ENCODE measurements around the gene FMN2.

Gene FMN2

DNA sequence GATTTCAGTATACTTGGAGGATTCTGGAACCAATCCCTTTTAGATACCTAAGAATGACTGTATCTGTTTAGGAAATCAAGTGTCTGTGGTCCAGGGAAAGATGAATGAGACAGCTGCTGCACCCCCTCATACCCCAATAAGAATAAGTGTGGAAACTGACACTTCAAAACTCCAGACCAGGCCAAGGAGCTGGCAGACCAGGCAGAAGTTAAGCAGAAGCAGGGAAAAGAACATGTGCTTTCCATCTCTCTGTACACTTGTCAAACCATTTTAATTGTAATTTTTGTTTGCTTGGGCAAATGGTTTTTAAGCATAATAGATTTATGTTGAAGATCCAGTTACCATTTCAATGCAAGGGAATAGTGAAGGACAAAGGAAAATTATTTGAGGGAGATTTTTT, 420.1 kb downstream of the FMN2 start:
- H3K27ac Mint-ChIP-seq = no peak overlapping the region

DNA sequence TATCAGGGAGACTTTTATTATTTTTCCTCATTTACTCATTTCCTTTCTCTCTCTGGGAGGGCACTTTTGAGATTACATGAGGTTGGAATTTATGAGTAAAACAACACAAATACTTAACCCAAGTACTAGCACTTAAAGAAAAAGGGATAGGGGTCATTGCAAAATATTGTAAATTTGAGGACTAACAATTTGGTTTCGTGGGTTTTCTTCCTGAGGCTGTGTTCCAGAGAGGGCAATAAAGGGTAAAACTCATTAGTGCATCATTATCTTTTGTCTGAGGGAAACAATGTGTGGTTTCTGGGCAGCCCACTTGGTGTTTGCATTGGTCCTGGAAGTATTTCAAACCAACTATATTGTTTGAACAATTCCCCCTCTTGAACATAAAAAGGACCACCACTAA, 423.8 kb downstream of the FMN2 start:
- Mint-ChIP-seq H3K4me3 (no peak overlapping the region), H3K4me1 (ENCODE audit: low read depth in 2 of 2) (no peaks in the 10 kb centered on the region), H3K27me3 (no peaks in the 10 kb centered on the region), H3K27ac (no peak overlapping the region), H3K9me3 (peaks cover 0 to 4% of the 10 kb centered on the region in 2 donors), H3K36me3 (ENCODE audit: insufficient read depth) (no peaks in the 10 kb centered on the region)
- ATAC-seq (replicated peaks) (no peak), DNase-seq (no peak)

More for the DNA sequence above, 420.1 kb downstream of the FMN2 start:
- ATAC-seq (replicated peaks) (no peak), DNase-seq (no peak)
- no peak overlapping the region for H3K4me3 Mint-ChIP-seq
- no peaks in the 10 kb centered on the region for H3K4me1 Mint-ChIP-seq (ENCODE audit: low read depth in 2 of 2)
- H3K9me3 Mint-ChIP-seq = peaks cover 0 to 11% of the 10 kb centered on the region in 2 donors
- H3K36me3 Mint-ChIP-seq (ENCODE audit: insufficient read depth) = no peaks in the 10 kb centered on the region
- H3K27me3 Mint-ChIP-seq = no peaks in the 10 kb centered on the region

DNA sequence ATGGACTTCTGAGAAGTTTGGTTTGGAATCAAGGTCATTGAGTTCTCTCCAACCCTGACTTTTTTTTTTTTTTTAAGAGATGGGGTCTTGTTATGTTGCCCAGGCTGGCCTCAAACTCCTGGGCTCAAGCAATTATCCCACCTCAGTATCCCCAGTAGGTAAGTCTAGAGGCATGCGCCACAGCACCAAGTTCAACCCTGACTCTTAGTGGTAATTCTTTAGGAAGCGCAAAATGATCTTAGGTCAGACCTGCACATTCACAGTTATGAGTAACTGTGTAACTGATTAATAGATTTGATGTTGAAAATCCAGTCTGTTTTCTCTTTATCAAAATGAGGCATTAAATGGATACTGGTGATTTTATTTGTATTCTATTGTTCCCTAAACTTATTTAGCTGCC, 424.4 kb downstream of the FMN2 start:
- H3K9me3 Mint-ChIP-seq = peaks cover 0 to 4% of the 10 kb centered on the region in 2 donors
- ATAC-seq (replicated peaks) (no peak), DNase-seq (no peak)
- H3K27ac Mint-ChIP-seq = no peak overlapping the region
- no peaks in the 10 kb centered on the region for H3K4me1 Mint-ChIP-seq (ENCODE audit: low read depth in 2 of 2)
- H3K4me3 Mint-ChIP-seq = no peak overlapping the region
- no peaks in the 10 kb centered on the region for H3K27me3 Mint-ChIP-seq
- H3K36me3 Mint-ChIP-seq (ENCODE audit: insufficient read depth) = no peaks in the 10 kb centered on the region

DNA sequence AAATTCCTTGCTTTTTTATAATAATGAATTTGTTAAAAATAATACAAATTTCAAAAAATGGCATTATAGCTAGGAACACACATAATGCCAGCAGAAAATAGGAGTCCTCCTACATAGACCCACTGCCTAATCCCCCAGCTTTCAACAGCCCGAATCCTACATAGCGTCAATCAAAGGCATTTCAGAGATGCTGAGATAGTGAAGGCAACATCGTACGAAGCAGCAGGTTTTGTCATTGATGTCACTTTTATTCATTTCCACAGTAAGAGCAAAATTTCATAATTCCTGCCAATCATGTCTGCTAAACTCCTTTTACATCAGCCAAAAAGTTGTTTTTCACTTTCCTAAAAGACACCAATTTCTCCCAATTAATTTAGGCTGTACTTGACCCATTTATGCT, 426.2 kb downstream of the FMN2 start:
- no peak for ATAC-seq (replicated peaks)
- Mint-ChIP-seq H3K27me3 (no peaks in the 10 kb centered on the region), H3K4me3 (no peak overlapping the region), H3K9me3 (peaks cover 0 to 4% of the 10 kb centered on the region in 2 donors), H3K4me1 (ENCODE audit: low read depth in 2 of 2) (no peaks in the 10 kb centered on the region), H3K27ac (no peak overlapping the region), H3K36me3 (ENCODE audit: insufficient read depth) (no peaks in the 10 kb centered on the region)
- DNase-seq = no peak

DNA sequence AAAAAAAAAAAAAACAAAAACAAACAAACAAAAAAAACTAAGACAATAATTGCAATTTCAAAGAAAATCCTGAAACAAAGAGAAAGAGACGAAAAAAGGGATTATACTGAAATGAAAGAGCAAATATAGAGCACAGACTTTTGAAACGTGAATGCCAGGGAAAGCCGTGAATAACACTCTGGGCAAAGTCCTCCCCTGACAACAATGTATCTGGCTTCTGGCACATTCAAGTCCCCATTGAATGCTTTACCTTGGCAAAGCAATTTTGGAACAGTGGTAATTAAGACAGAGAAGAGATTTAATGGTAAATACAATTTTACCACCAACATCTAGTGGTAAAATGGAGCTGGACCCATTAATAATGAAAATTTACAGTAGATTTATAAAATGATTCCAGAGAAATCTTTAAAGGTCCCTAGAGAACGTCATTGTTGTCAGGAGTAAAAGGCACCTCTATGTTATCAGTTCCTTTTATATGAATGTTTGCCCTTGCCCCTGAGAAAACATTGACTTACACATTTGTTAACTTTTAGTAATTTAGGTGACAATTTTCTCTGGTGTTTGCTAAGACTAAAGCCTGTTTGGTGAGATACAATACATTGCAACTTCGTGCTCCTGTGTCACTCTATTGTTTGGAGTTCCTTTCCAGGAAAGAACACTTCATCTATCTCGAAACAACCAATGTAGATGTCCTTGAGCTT, 430.6 kb downstream of the FMN2 start:
- no peaks in the 10 kb centered on the region for H3K27me3 Mint-ChIP-seq
- H3K4me1 Mint-ChIP-seq (ENCODE audit: low read depth in 2 of 2) = no peaks in the 10 kb centered on the region
- peaks cover 0 to under 1% of the 10 kb centered on the region in 2 donors for H3K9me3 Mint-ChIP-seq
- ATAC-seq (replicated peaks) = no peak
- H3K36me3 Mint-ChIP-seq (ENCODE audit: insufficient read depth) = no peaks in the 10 kb centered on the region
- DNase-seq = no peak
- H3K27ac Mint-ChIP-seq = no peak overlapping the region
- H3K4me3 Mint-ChIP-seq = no peak overlapping the region

DNA sequence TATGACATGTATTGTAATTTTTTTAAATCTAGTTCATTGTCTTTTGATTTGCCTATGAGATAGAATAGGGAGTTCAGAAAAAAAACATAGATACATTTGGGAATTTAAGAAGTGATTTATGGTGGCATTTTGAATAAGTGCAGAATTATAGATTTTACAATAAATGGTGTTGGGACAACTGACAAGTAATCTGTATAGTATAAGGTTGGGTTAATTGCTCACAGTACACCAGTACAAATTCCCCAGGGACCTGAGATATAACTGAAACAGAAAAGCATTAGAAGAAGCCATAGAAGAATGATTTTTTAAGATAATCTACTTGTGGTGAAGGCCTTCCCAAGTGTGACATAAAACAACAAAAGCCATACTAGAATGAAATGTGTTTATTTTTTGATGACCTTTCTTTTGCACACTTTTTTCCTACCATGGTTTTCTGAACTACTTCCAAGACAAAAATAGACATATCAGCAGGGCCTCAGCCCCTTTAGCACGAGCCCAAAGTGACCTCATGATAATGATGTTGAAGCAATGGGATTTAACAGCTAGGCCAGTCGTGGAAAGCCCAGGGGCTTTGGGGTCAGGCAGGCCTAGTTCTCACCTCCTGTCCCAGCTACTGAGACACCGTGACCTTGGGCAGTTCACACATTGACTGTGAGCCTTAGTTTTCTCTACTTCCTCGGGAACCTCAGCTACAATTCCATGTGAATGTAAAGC, 432.8 kb downstream of the FMN2 start:
- DNase-seq (no peak), ATAC-seq (replicated peaks) (no peak)
- Mint-ChIP-seq H3K4me1 (ENCODE audit: low read depth in 2 of 2) (no peaks in the 10 kb centered on the region), H3K36me3 (ENCODE audit: insufficient read depth) (no peaks in the 10 kb centered on the region), H3K9me3 (peaks cover 0 to 2% of the 10 kb centered on the region in 2 donors), H3K27me3 (no peaks in the 10 kb centered on the region), H3K27ac (no peak overlapping the region), H3K4me3 (no peak overlapping the region)

Measured in effector memory CD8-positive, alpha-beta T cell (primary cell).